Thyroid gland (tissue), 4 donors: Measurements from ENCODE around the gene PGAP2.

ENCODE experiments used
- POLR2A ChIP-seq, 2 donors: fragments of 450-650 bp; IDR thresholded peaks; one replicate each; pipeline ENCODE4 v1.6.1; 2017; ENCODE audit warnings: antibody characterized with exemption in 2 of 2, mild to moderate bottlenecking in 2 of 2, moderate library complexity in 1 of 2
- TF ChIP-seq, protein P1 (sequence below), 6 experiments: fragments of 200-600 bp in 3 of 6; fragments of 450-650 bp in 3 of 6; sonication (generic) in 3 of 6; IDR thresholded peaks; one replicate each; pipeline ENCODE4 v1.5.1; 2016 to 2019; ENCODE audit warnings: antibody characterized with exemption in 6 of 6, mild to moderate bottlenecking in 2 of 6, inconsistent platforms in 1 of 6, moderate library complexity in 1 of 6

DNA sequence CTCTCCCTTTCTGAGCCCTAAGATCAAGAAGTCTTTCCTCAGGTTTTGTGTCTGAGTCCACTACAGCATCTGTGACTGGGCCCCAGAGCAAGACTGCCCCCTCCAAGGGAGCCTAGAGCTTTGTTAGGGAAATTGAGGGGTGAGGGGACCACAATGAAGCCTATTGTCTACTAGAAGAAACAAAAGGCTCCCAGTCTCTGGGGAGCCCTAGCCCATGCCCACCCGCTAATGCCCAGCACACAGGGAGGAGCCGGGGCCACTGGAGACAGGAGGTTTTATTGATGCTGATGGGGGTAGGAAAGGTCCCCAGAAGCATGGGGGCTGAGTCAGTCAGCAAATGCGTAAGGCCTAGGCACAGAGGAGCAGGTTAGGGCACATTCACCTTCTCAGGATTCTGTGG is 18.4 kb downstream of the PGAP2 start:
- TF ChIP-seq, protein P1, sequence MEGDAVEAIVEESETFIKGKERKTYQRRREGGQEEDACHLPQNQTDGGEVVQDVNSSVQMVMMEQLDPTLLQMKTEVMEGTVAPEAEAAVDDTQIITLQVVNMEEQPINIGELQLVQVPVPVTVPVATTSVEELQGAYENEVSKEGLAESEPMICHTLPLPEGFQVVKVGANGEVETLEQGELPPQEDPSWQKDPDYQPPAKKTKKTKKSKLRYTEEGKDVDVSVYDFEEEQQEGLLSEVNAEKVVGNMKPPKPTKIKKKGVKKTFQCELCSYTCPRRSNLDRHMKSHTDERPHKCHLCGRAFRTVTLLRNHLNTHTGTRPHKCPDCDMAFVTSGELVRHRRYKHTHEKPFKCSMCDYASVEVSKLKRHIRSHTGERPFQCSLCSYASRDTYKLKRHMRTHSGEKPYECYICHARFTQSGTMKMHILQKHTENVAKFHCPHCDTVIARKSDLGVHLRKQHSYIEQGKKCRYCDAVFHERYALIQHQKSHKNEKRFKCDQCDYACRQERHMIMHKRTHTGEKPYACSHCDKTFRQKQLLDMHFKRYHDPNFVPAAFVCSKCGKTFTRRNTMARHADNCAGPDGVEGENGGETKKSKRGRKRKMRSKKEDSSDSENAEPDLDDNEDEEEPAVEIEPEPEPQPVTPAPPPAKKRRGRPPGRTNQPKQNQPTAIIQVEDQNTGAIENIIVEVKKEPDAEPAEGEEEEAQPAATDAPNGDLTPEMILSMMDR (IDR thresholded peaks at IDR 0.05) = no peak
- no peak for TF ChIP-seq POLR2A (IDR thresholded peaks at IDR 0.05)
